ENCODE results near the gene FNDC10.
"Not testable (repeated sequence)": the region's sequence is repeated elsewhere in the genome, so short reads cannot be mapped to it uniquely, and the experiment has no call there.

Gene FNDC10

GRCh38 chr1:1564268-1564667 lies 35.7 kb downstream of the FNDC10 start:
- no peak for FAIRE-seq

GRCh38 chr1:1563688-1564087 lies 36.2 kb downstream of the FNDC10 start:
- no peak for FAIRE-seq

GRCh38 chr1:1562556-1563195 lies 37.3 kb downstream of the FNDC10 start:
- FAIRE-seq: no peak

GRCh38 chr1:1561801-1562470 lies 38.0 kb downstream of the FNDC10 start:
- FAIRE-seq: no peak

GRCh38 chr1:1560178-1560577 lies 39.8 kb downstream of the FNDC10 start:
- no peak for FAIRE-seq

- FAIRE-seq: no peak
These were observed 40.9 kb downstream of the FNDC10 start for GRCh38 chr1:1559066-1559465.

GRCh38 chr1:1558591-1558990 lies 41.3 kb downstream of the FNDC10 start:
- FAIRE-seq: no peak

GRCh38 chr1:1557688-1558087 lies 42.2 kb downstream of the FNDC10 start:
- not testable (repeated sequence) for FAIRE-seq

- FAIRE-seq: not testable (repeated sequence)
These were observed 43.0 kb downstream of the FNDC10 start for GRCh38 chr1:1556961-1557360.

- no peak for FAIRE-seq
These were observed 43.4 kb downstream of the FNDC10 start for GRCh38 chr1:1556505-1556904.

- FAIRE-seq: no peak
These were observed 44.7 kb downstream of the FNDC10 start for GRCh38 chr1:1554926-1555915.

GRCh38 chr1:1554550-1554925 lies 45.4 kb downstream of the FNDC10 start:
- no peak for FAIRE-seq

GRCh38 chr1:1553821-1554494 lies 46.0 kb downstream of the FNDC10 start:
- no peak for FAIRE-seq

GRCh38 chr1:1552263-1552639 lies 47.7 kb downstream of the FNDC10 start:
- no peak for FAIRE-seq

- FAIRE-seq: no peak
These were observed 48.2 kb downstream of the FNDC10 start for GRCh38 chr1:1551524-1552262.

GRCh38 chr1:1550591-1551432 lies 49.1 kb downstream of the FNDC10 start:
- FAIRE-seq: no peak

- no peak for FAIRE-seq
These were observed 49.8 kb downstream of the FNDC10 start for GRCh38 chr1:1550087-1550486.

GRCh38 chr1:1548591-1548990 lies 51.3 kb downstream of the FNDC10 start:
- no peak for FAIRE-seq
